ENCODE results near the gene NDUFS1. TPM values are rescaled to one million over a fixed set of nuclear protein-coding genes. Genes with fewer than 3 reads are reported as not detected.

The NDUFS1 gene
- total RNA-seq, 2 experiments from 2014 or later, result 73.4 to 116 TPM

- no TSS peak for BruUV-seq (replicated peaks)
- H3K4me1 ChIP-seq (ENCODE audit: insufficient read depth, low read length, poor library complexity, severe bottlenecking), result peaks cover 8% of the 10 kb centered on the region
- intact Hi-C loops (cut with micrococcal nuclease; ENCODE audit: unreplicated experiment), result loop anchor here (10.0 kb wide), 1 partner anchor 383 kb away; no protein-coding TSS in a partner anchor
- ChIA-PET POLR2A (interaction anchor here (0.9 to 3.1 kb wide), 3 partner anchors 9 to 44 kb away, joined by 3 to 18 read pairs (median 4); no protein-coding TSS in a partner anchor), CTCF (ENCODE audit: unreplicated experiment) (no interaction called here)
- no peaks in the 10 kb centered on the region for H3K9me3 ChIP-seq (ENCODE audit: low read length)
- H2AFZ ChIP-seq (ENCODE audit: low read length), result no peak overlapping the region
- TF ChIP-seq EZH2phosphoT487 (IDR thresholded peaks at IDR 0.05; ENCODE audit: borderline replicate concordance, low read depth, low read length) (no peak), CTCF (conservative IDR thresholded peaks at IDR 0.05; ENCODE audit: low read length) (no peak)
- peaks cover 14% of the 10 kb centered on the region; the same call in 1 of the 2 replicates for H3K36me3 ChIP-seq (ENCODE audit: insufficient read depth, low read length)
- DNase-seq (ENCODE audit: low spot score), result no peak
- peaks cover 42% of the 10 kb centered on the region for H3K79me2 ChIP-seq (ENCODE audit: insufficient read depth, low read depth, low read length)
- H3K4me2 ChIP-seq (ENCODE audit: low read length), result no peak overlapping the region; the same call in 1 of the 2 replicates
- H3K4me3 ChIP-seq (ENCODE audit: low read depth, low read length, poor library complexity, severe bottlenecking), result no peak overlapping the region
- no peak overlapping the region for H3K27ac ChIP-seq (ENCODE audit: low read depth, low read length, poor library complexity, severe bottlenecking)
- no peaks in the 10 kb centered on the region for H4K20me1 ChIP-seq (ENCODE audit: insufficient read depth, low read length)
- H3K9me2 ChIP-seq (ENCODE audit: insufficient read depth, low read length), result no peaks in the 10 kb centered on the region
Observed at GRCh38 chr2:206088248-206088647, 71.0 kb downstream of the NDUFS1 start.

DNA sequence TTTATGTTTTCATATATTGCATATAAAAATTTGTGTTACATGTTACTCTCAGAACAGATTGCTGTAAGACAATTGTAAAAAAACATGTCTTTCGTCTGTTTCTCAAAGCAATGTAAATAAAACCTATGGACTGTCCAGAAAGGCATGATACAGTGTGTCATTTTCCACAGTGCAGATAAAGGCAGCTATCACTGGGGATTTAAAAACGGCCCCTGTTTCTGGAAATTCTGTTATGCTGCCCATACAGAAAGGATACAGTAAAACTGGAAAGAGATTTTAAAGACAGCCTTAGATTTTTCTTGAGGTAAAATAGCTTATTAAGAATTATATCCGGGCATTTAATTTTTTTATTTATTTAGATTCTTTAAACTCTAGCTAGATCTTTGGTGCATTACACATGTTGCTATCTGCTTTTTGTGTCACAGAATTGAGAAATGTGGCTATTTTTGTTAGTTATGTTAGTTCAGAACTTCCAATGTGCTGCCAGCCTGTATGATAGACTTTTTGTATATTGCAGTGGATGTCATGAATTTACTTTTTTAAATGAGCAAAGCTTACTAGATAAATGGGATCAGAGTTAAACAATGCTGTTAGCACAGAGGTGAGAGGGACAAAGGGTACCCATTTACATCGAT, 72.4 kb downstream of the NDUFS1 start:
- H3K27ac ChIP-seq (ENCODE audit: low read depth, low read length, poor library complexity, severe bottlenecking), result peak overlapping the region; percentile 94
- TF ChIP-seq EZH2phosphoT487 (IDR thresholded peaks at IDR 0.05; ENCODE audit: borderline replicate concordance, low read depth, low read length) (no peak), CTCF (conservative IDR thresholded peaks at IDR 0.05; ENCODE audit: low read length) (no peak)
- BruUV-seq (replicated peaks), result TSS peak; percentile 80
- peak overlapping the region; percentile 74 for H3K4me2 ChIP-seq (ENCODE audit: low read length)
- peak overlapping the region; percentile 92 for H3K4me3 ChIP-seq (ENCODE audit: low read depth, low read length, poor library complexity, severe bottlenecking)
- H3K4me1 ChIP-seq (ENCODE audit: insufficient read depth, low read length, poor library complexity, severe bottlenecking), result peaks cover 19% of the 10 kb centered on the region
- peaks cover 14% of the 10 kb centered on the region; the same call in 1 of the 2 replicates for H3K36me3 ChIP-seq (ENCODE audit: insufficient read depth, low read length)
- H3K79me2 ChIP-seq (ENCODE audit: insufficient read depth, low read depth, low read length), result peaks cover 55% of the 10 kb centered on the region
- no peaks in the 10 kb centered on the region for H3K9me2 ChIP-seq (ENCODE audit: insufficient read depth, low read length)
- peak; percentile 32 for DNase-seq (ENCODE audit: low spot score)
- H2AFZ ChIP-seq (ENCODE audit: low read length), result peak overlapping the region; percentile 67
- no peaks in the 10 kb centered on the region for H3K9me3 ChIP-seq (ENCODE audit: low read length)
- intact Hi-C loops (cut with micrococcal nuclease; ENCODE audit: unreplicated experiment), result loop anchor here (1.0 to 10.0 kb wide), 2 partner anchors 72 to 382 kb away; partner anchors contain the start of genes EEF1B2 and NDUFS1
- POLR2A ChIA-PET, result interaction anchor here (0.6 to 3.1 kb wide), 8 partner anchors 10 to 187 kb away, joined by 3 to 18 read pairs (median 3); no protein-coding TSS in a partner anchor
- CTCF ChIA-PET (ENCODE audit: unreplicated experiment), result no interaction called here
- no peaks in the 10 kb centered on the region for H4K20me1 ChIP-seq (ENCODE audit: insufficient read depth, low read length)
